HAP-1 (cell line): ENCODE data around the gene NDC80.
"Not testable (repeated sequence)": the region's sequence is repeated elsewhere in the genome, so short reads cannot be mapped to it uniquely, and the experiment has no call there.

Source experiments
- DNase-seq, 2 experiments: peaks; one replicate each; pipeline ENCODE4 v3.0.0-alpha.2; 2016 to 2020; ENCODE audit warnings: low spot score in 2 of 2
- H3K27me3 ChIP-seq: fragments of 250-450 bp; sonication (Bioruptor Pico); 2 replicates; pipeline ENCODE4 v1.5.1; 2020; ENCODE audit warnings: low read depth, mild to moderate bottlenecking, moderate library complexity
- H3K36me3 ChIP-seq: fragments of 250-450 bp; sonication (Bioruptor Pico); replicated peaks from 2 replicates; pipeline ENCODE4 v1.5.1; 2020; ENCODE audit warnings: mild to moderate bottlenecking
- H3K4me1 ChIP-seq: fragments of 250-450 bp; sonication (Bioruptor Pico); 2 replicates; pipeline ENCODE4 v1.5.1; 2020; ENCODE audit warnings: mild to moderate bottlenecking
- H3K4me3 ChIP-seq: fragments of 250-450 bp; sonication (Bioruptor Pico); 2 replicates; pipeline ENCODE4 v1.5.1; 2020; ENCODE audit warnings: mild to moderate bottlenecking, moderate library complexity
- H3K9me3 ChIP-seq: fragments of 250-450 bp; sonication (Bioruptor Pico); 2 replicates; pipeline ENCODE4 v1.5.1; 2020; ENCODE audit warnings: mild to moderate bottlenecking, moderate library complexity
- in situ Hi-C: fragments of 300-500 bp; cut with MboI; formaldehyde crosslinking; loops from 3 replicates; pipeline ENCODE4 v1.14.3; 2020; ENCODE audit warnings: low sequenced_read_pairs, inconsistent platforms, mixed read lengths

NDC80 gene

DNA sequence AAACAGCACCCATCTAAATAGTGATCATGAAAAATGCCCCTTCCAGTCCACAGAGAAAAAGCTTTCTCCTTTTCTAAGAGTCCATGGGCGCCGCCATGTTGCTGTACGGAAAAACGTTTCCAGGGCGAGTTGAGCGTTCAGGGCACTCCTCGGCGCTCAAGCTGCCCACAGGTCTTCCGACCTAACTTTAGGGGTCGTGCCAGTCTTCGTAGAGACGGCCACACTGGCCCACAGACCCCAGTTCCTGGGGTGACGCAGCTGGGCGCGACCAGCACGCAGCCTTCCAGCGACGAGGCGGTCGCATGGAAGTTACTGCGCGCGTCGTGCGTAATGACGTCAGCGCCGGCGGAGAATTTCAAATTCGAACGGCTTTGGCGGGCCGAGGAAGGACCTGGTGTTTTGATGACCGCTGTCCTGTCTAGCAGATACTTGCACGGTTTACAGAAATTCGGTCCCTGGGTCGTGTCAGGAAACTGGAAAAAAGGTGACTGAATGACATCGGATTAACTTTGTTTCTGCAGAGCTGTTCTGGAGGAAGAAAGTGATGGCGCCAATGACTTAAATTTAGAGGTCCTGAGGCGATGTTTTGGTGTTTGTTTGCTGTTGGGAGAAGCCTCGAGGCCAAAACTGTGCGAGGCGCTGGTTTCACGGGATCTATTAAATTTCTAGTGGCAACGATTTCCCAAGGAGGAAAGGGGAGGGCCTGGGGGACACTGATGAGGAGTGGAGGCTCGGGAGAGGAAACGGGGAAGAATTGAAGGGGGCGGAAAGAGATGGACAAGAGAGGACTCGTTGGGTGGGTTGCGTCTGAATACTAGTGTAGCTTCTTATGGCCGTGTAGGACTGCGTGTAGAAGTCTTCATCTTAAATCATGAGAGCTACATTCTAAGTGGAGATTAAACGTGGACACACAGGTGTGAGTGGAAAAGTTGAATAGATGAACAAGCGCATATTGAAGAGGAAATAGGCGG, at the start of gene NDC80, which contains the start of gene METTL4:
TSS of gene NDC80 (plus strand) at position 358 of the 971 bp plus-strand sequence. CDS start 1,429 bp downstream, outside the sequence.
TSS of gene METTL4 (minus strand) at position 306 of the 971 bp plus-strand sequence. CDS start 4,289 bp downstream, outside the sequence.
- Histone ChIP-seq H3K4me1 (peaks cover 29% of the 10 kb centered on the region), H3K4me3 (peak within 1 kb of the TSS; percentile 84), H3K9me3 (no peaks in the 10 kb centered on the region), H3K27me3 (no peaks in the 10 kb centered on the region), H3K36me3 (peaks cover 33% of the 10 kb centered on the region)
- in situ Hi-C loops, result no loop called here
- peak; percentile 83 to 89 for DNase-seq

- in situ Hi-C loops, result no loop called here
- Histone ChIP-seq H3K4me1 (peaks cover 4% of the 10 kb centered on the region; the same call in 1 of the 2 replicates), H3K27me3 (no peaks in the 10 kb centered on the region), H3K9me3 (no peaks in the 10 kb centered on the region), H3K36me3 (no peaks in the 10 kb centered on the region), H3K4me3 (no peak overlapping the region)
- DNase-seq, result no peak
Observed at GRCh38 chr18:2522112-2522511, 49.2 kb upstream of the NDC80 start.

DNA sequence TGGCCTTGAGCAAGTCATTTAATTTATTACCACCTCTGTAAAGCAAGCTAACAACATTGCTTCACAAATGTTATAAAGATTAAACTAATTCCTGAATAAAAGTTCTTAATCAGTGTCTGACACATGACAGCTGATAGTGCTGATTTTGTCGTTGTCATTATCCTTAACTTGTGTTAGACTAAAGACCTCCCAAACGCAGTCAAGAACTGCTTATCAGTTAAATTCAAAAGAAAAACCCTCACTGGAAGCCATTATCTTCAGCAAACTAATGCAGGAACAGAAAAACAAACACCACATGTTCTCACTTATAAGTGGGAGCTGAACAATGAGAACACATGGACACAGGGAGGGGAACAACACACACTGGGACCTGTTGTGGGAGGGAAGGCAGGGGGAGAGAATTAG, 46.6 kb upstream of the NDC80 start:
- in situ Hi-C loops, result loop anchor here (25.0 kb wide), 1 partner anchor 387 kb away; no protein-coding TSS in a partner anchor
- not testable (repeated sequence) for DNase-seq, H3K36me3 ChIP-seq, H3K4me1 ChIP-seq, H3K4me3 ChIP-seq, H3K27me3 ChIP-seq, H3K9me3 ChIP-seq

DNA sequence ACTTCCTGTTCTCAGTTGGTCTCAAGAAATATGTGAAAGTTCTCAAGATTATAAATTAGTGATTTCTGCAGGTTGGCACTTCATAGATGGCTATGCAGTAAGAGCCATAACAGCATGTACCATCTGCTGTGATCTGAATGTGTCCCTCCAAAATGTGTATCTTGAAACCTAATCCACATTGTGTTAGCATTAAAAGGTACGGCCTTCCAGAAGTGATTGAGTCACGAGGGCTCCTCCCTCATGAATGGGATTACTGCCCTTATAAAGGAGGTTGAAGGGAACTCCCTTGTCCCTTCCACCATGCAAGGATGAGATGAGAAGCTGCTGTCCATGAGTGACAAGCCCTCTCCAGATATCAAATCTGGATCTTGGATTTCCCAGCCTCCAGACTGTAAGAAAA, 45.0 kb upstream of the NDC80 start:
- Histone ChIP-seq H3K9me3 (no peaks in the 10 kb centered on the region), H3K4me1 (peaks cover 4% of the 10 kb centered on the region; the same call in 1 of the 2 replicates), H3K4me3 (no peak overlapping the region), H3K27me3 (no peaks in the 10 kb centered on the region), H3K36me3 (no peaks in the 10 kb centered on the region)
- in situ Hi-C loops, result loop anchor here (25.0 kb wide), 1 partner anchor 389 kb away; no protein-coding TSS in a partner anchor
- no peak for DNase-seq

GRCh38 chr18:2529154-2529553, 42.2 kb upstream of the NDC80 start:
- no peak for DNase-seq
- in situ Hi-C loops, result loop anchor here (25.0 kb wide), 1 partner anchor 392 kb away; no protein-coding TSS in a partner anchor
- H3K27me3 ChIP-seq, result no peaks in the 10 kb centered on the region
- no peaks in the 10 kb centered on the region for H3K9me3 ChIP-seq
- H3K36me3 ChIP-seq, result no peaks in the 10 kb centered on the region
- H3K4me1 ChIP-seq, result peaks cover 4% of the 10 kb centered on the region; the same call in 1 of the 2 replicates
- H3K4me3 ChIP-seq, result no peak overlapping the region

- H3K27me3 ChIP-seq, result no peaks in the 10 kb centered on the region
- H3K36me3 ChIP-seq, result no peaks in the 10 kb centered on the region
- no peak overlapping the region for H3K4me3 ChIP-seq
- no peak for DNase-seq
- H3K4me1 ChIP-seq, result no peaks in the 10 kb centered on the region
- in situ Hi-C loops, result loop anchor here (25.0 kb wide), 1 partner anchor 394 kb away; no protein-coding TSS in a partner anchor
- no peaks in the 10 kb centered on the region for H3K9me3 ChIP-seq
Observed at GRCh38 chr18:2531751-2532150, 39.6 kb upstream of the NDC80 start.

- Histone ChIP-seq H3K36me3 (no peaks in the 10 kb centered on the region), H3K4me3 (no peak overlapping the region), H3K27me3 (no peaks in the 10 kb centered on the region), H3K9me3 (no peaks in the 10 kb centered on the region), H3K4me1 (no peaks in the 10 kb centered on the region)
- in situ Hi-C loops, result loop anchor here (25.0 kb wide), 1 partner anchor 395 kb away; no protein-coding TSS in a partner anchor
- DNase-seq, result no peak
Observed at GRCh38 chr18:2532797-2533196, 38.6 kb upstream of the NDC80 start.

- no peak for DNase-seq
- Histone ChIP-seq H3K4me1 (no peaks in the 10 kb centered on the region), H3K4me3 (no peak overlapping the region), H3K36me3 (no peaks in the 10 kb centered on the region), H3K27me3 (no peaks in the 10 kb centered on the region), H3K9me3 (no peaks in the 10 kb centered on the region)
- in situ Hi-C loops, result loop anchor here (25.0 kb wide), 1 partner anchor 398 kb away; no protein-coding TSS in a partner anchor
Observed at GRCh38 chr18:2534906-2535305, 36.5 kb upstream of the NDC80 start.

- Histone ChIP-seq H3K4me1 (no peaks in the 10 kb centered on the region), H3K27me3 (no peaks in the 10 kb centered on the region), H3K9me3 (no peaks in the 10 kb centered on the region), H3K36me3 (no peaks in the 10 kb centered on the region; the same call in 1 of the 2 replicates), H3K4me3 (no peak overlapping the region)
- in situ Hi-C loops, result loop anchor here (25.0 kb wide), 1 partner anchor 398 kb away; no protein-coding TSS in a partner anchor
- DNase-seq, result no peak
Observed at GRCh38 chr18:2535419-2535910, 35.9 kb upstream of the NDC80 start.

- H3K4me3 ChIP-seq, result no peak overlapping the region
- H3K9me3 ChIP-seq, result no peaks in the 10 kb centered on the region
- in situ Hi-C loops, result loop anchor here (25.0 kb wide), 1 partner anchor 399 kb away; no protein-coding TSS in a partner anchor
- no peaks in the 10 kb centered on the region for H3K27me3 ChIP-seq
- DNase-seq, result no peak
- H3K4me1 ChIP-seq, result no peaks in the 10 kb centered on the region
- no peaks in the 10 kb centered on the region; the same call in 1 of the 2 replicates for H3K36me3 ChIP-seq
Observed at GRCh38 chr18:2536063-2536462, 35.3 kb upstream of the NDC80 start.

DNA sequence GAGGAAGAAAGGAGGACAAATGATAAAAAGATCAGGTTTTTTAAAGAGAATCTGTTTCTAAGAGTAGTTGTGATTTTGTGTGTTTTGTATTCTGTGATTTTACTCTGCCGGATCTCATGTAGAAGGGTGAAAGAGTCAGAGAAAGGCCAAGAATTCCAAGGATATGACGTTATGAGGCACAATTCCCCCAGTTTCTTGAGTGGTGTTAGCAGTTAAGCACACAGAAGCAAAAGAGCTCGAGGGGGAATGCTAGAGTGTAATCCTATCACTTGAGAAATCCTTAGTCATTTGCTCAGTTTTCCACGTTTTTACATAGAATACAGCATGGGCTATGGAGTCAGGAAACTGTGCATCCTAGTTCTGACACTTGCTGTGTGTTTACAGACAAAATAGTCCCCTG, 34.9 kb upstream of the NDC80 start:
- H3K36me3 ChIP-seq, result no peaks in the 10 kb centered on the region; the same call in 1 of the 2 replicates
- no peaks in the 10 kb centered on the region for H3K27me3 ChIP-seq
- H3K9me3 ChIP-seq, result no peaks in the 10 kb centered on the region
- DNase-seq, result no peak
- no peak overlapping the region for H3K4me3 ChIP-seq
- H3K4me1 ChIP-seq, result no peaks in the 10 kb centered on the region
- in situ Hi-C loops, result loop anchor here (25.0 kb wide), 1 partner anchor 399 kb away; no protein-coding TSS in a partner anchor

DNA sequence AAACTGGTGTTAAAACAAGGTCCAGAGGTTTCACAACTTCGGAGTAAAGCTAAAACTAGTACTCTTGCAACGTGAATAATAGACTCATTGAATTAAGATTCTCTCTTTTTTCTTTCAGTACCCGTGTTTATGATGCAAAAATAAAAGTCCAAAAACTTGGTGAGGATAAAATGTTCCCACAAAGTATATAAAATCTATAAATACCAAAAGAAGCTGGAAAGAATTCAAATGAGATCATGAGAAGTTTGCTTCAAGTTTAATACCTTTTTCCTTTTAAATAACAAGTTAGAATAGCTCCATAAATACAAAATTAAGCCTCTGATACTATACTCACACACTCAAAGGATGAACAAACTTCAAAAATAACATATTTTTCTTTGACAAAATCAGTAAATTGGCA, 34.1 kb upstream of the NDC80 start:
- H3K9me3 ChIP-seq, result no peaks in the 10 kb centered on the region
- no peaks in the 10 kb centered on the region; the same call in 1 of the 2 replicates for H3K36me3 ChIP-seq
- in situ Hi-C loops, result loop anchor here (25.0 kb wide), 1 partner anchor 400 kb away; no protein-coding TSS in a partner anchor
- DNase-seq, result no peak
- no peaks in the 10 kb centered on the region for H3K27me3 ChIP-seq
- H3K4me1 ChIP-seq, result no peaks in the 10 kb centered on the region
- H3K4me3 ChIP-seq, result no peak overlapping the region

DNA sequence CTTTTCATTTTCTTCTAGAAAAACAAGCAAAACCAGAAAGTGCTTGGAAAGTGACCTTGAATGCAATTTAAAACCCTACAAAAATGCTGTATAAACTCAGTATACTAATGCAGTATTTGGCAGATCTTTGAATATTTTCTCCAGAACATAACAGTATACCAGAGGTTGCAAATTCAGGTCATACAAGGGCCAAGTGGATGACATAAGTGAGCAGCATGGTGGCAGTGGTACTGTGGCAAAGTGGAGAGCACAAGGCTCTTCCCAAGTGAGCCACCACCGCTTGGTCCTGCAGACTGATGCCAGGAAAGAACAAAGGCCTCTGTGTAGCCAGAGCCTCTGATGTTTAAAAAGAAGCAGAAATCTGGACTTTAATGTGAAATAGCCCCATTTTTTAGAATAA, 33.1 kb upstream of the NDC80 start:
- H3K9me3 ChIP-seq, result no peaks in the 10 kb centered on the region
- H3K4me3 ChIP-seq, result no peak overlapping the region
- DNase-seq, result no peak
- H3K36me3 ChIP-seq, result no peaks in the 10 kb centered on the region; the same call in 1 of the 2 replicates
- H3K27me3 ChIP-seq, result no peaks in the 10 kb centered on the region
- in situ Hi-C loops, result loop anchor here (25.0 kb wide), 1 partner anchor 401 kb away; no protein-coding TSS in a partner anchor
- H3K4me1 ChIP-seq, result no peaks in the 10 kb centered on the region
